Measurements from ENCODE around the gene P3H4. TPM values are rescaled to one million over a fixed set of nuclear protein-coding genes. Genes with fewer than 3 reads are reported as not detected.

Gene P3H4
- polyA plus RNA-seq, 1 donor from 2014 or later: 17.8 TPM

DNA sequence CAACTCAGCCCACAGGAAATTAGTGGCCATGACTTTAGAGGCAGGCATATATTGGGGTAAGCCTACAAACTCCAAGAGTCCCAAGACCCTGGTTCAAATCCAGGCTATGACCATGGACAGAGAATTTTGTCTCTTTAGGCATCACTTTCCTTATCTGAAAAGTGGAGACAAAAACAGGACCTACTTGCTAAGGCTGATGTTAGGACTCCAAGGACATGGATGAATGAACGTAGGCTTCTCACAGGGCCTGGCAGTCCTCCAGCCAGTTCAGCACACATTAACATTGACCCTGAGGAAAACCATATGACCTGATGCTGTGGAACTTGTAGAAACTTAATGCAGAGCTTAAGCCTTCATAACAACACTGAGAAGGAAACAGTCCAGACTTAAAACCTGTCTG lies 2.4 kb upstream of the P3H4 start:
- Histone ChIP-seq H3K9me2 (ENCODE audit: insufficient read depth, low read length) (no peaks in the 10 kb centered on the region), H2AFZ (ENCODE audit: low read depth, low read length) (no peak overlapping the region), H4K20me1 (ENCODE audit: insufficient read depth) (no peaks in the 10 kb centered on the region), H3K9ac (ENCODE audit: low read length) (no peak overlapping the region), H3K36me3 (ENCODE audit: insufficient read depth, low read length) (no peaks in the 10 kb centered on the region), H3K4me3 (ENCODE audit: low read length) (no peak overlapping the region), H3K79me2 (replicated peaks; ENCODE audit: insufficient read depth, low read length) (peaks cover 3% of the 10 kb centered on the region), H3K9me3 (ENCODE audit: low read length) (no peaks in the 10 kb centered on the region), H3K27ac (ENCODE audit: low read length) (no peak overlapping the region), H3K27me3 (ENCODE audit: insufficient read depth, low read depth, low read length) (no peaks in the 10 kb centered on the region), H3K4me2 (ENCODE audit: low read length) (no peak overlapping the region), H3F3A (ENCODE audit: insufficient read depth, low read length, poor library complexity, severe bottlenecking) (no peaks in the 10 kb centered on the region)
- TF ChIP-seq RAD21 (conservative IDR thresholded peaks at IDR 0.05): no peak
- TF ChIP-seq TAF1 (IDR thresholded peaks at IDR 0.05; ENCODE audit: low read depth): no peak
- TF ChIP-seq EZH2 (IDR thresholded peaks at IDR 0.05; ENCODE audit: borderline replicate concordance, insufficient read depth, low read length, poor library complexity, severe bottlenecking): no peak
- TF ChIP-seq CTCF (IDR thresholded peaks at IDR 0.05; ENCODE audit: poor library complexity, severe bottlenecking): no peak
- TF ChIP-seq POLR2AphosphoS5 (IDR thresholded peaks at IDR 0.05): no peak
- TF ChIP-seq REST (IDR thresholded peaks at IDR 0.05; ENCODE audit: borderline replicate concordance): no peak
- TF ChIP-seq MXI1 (conservative IDR thresholded peaks at IDR 0.05; ENCODE audit: poor library complexity, severe bottlenecking): no peak
- no peak for TF ChIP-seq EP300 (conservative IDR thresholded peaks at IDR 0.05; ENCODE audit: poor library complexity, severe bottlenecking)
- TF ChIP-seq SMC3 (conservative IDR thresholded peaks at IDR 0.05; ENCODE audit: poor library complexity): no peak

- Histone ChIP-seq H2AFZ (ENCODE audit: low read depth, low read length) (no peak overlapping the region), H4K20me1 (ENCODE audit: insufficient read depth) (no peaks in the 10 kb centered on the region), H3K27ac (ENCODE audit: low read length) (no peak overlapping the region), H3K4me2 (ENCODE audit: low read length) (no peak overlapping the region), H3K9me3 (ENCODE audit: low read length) (no peaks in the 10 kb centered on the region), H3F3A (ENCODE audit: insufficient read depth, low read length, poor library complexity, severe bottlenecking) (no peaks in the 10 kb centered on the region), H3K9ac (ENCODE audit: low read length) (no peak overlapping the region), H3K36me3 (ENCODE audit: insufficient read depth, low read length) (no peaks in the 10 kb centered on the region), H3K27me3 (ENCODE audit: insufficient read depth, low read depth, low read length) (no peaks in the 10 kb centered on the region), H3K4me3 (ENCODE audit: low read length) (no peak overlapping the region), H3K9me2 (ENCODE audit: insufficient read depth, low read length) (no peaks in the 10 kb centered on the region), H3K79me2 (replicated peaks; ENCODE audit: insufficient read depth, low read length) (peaks cover 3% of the 10 kb centered on the region)
- TF ChIP-seq TAF1 (IDR thresholded peaks at IDR 0.05; ENCODE audit: low read depth) (no peak), CTCF (IDR thresholded peaks at IDR 0.05; ENCODE audit: poor library complexity, severe bottlenecking) (no peak), POLR2AphosphoS5 (IDR thresholded peaks at IDR 0.05) (no peak), EZH2 (IDR thresholded peaks at IDR 0.05; ENCODE audit: borderline replicate concordance, insufficient read depth, low read length, poor library complexity, severe bottlenecking) (no peak), EP300 (conservative IDR thresholded peaks at IDR 0.05; ENCODE audit: poor library complexity, severe bottlenecking) (no peak), REST (IDR thresholded peaks at IDR 0.05; ENCODE audit: borderline replicate concordance) (no peak), MXI1 (conservative IDR thresholded peaks at IDR 0.05; ENCODE audit: poor library complexity, severe bottlenecking) (no peak), SMC3 (conservative IDR thresholded peaks at IDR 0.05; ENCODE audit: poor library complexity) (no peak), RAD21 (conservative IDR thresholded peaks at IDR 0.05) (no peak)
Measured at GRCh38 chr17:41813699-41814124, 2.0 kb upstream of the P3H4 start.
